Measurements from ENCODE around the gene ATP2B2.
"Not testable (repeated sequence)": the region's sequence is repeated elsewhere in the genome, so short reads cannot be mapped to it uniquely, and the experiment has no call there.

The ATP2B2 gene

DNA sequence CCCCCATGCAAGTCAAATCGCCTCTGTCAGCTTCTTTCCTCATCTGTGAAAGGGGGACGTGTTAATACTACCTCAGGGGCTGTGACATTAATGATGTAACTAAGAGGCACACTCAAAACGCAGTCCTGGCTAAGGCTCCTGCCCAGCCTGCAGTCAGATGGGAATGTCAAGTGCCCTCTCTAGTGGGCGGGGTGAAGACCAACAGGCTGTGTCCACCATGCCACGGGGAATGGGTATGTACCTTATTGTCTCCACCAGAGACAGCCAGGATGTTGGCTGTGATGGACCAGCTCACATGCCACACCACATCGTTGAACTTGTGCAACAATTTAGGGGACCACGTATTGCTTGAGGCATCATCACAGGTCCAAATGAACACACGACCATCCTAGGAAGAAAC lies 201.6 kb downstream of the ATP2B2 start:
- no peak overlapping the region for H2BK120ac ChIP-seq (ENCODE audit: low read depth, low read length)
- H4K5ac ChIP-seq (ENCODE audit: low read length): no peak overlapping the region
- no peak overlapping the region for H3K18ac ChIP-seq (ENCODE audit: low read length)
- no peak overlapping the region for H3K56ac ChIP-seq (ENCODE audit: low read length)
- H4K8ac ChIP-seq (ENCODE audit: low read depth, low read length): no peak overlapping the region
- no peak overlapping the region for H3K4me2 ChIP-seq (ENCODE audit: low read length)
- H3K4me3 ChIP-seq (ENCODE audit: low read length): no peak overlapping the region
- H3K79me2 ChIP-seq (ENCODE audit: control insufficient read depth, insufficient read depth, low read length): no peaks in the 10 kb centered on the region
- no peaks in the 10 kb centered on the region for H3K27me3 ChIP-seq (ENCODE audit: insufficient read depth, low read length, poor library complexity)
- no peaks in the 10 kb centered on the region for H3K4me1 ChIP-seq (ENCODE audit: control insufficient read depth, low read depth, low read length)
- no peak overlapping the region for H2AK5ac ChIP-seq (ENCODE audit: low read length)
- no peak overlapping the region for H3K9ac ChIP-seq (ENCODE audit: low read length)
- H3K79me1 ChIP-seq (ENCODE audit: low read length): no peaks in the 10 kb centered on the region
- no peak overlapping the region for H3K4ac ChIP-seq (ENCODE audit: low read depth, low read length)
- peak; percentile 15 for DNase-seq
- H3K23ac ChIP-seq (ENCODE audit: low read length): no peak overlapping the region
- H2BK15ac ChIP-seq (replicated peaks; ENCODE audit: low read depth): no peak overlapping the region
- no peak overlapping the region for H2BK5ac ChIP-seq (ENCODE audit: low read length)
- peaks cover 23% of the 10 kb centered on the region for H3K36me3 ChIP-seq (ENCODE audit: control insufficient read depth, insufficient read depth, low read length)
- no peak overlapping the region for H3K27ac ChIP-seq (ENCODE audit: low read depth, low read length)
- no CpG with 5 or more reads among the region's 8 CpGs for WGBS (ENCODE audit: extremely low coverage, insufficient coverage, low lambda C conversion rate)

DNA sequence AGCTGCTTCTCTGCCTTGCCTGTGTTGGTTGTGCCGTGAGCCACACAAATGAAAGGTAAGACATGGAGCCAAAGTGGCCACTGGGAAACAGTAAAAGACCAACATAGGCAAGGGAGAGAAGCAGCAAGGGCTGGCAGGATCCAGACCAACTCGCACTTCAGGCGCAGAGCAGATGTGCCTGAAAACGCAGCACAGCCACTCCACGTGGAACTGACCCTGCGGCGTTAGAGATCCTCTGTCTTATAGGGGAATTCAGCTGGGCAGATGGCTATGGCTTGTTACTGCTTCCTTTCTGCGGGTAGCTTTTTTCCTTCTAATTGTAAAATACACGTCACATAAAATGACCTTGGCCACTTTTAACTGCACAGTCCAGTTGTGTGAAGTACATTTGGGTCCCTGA lies 202.3 kb downstream of the ATP2B2 start:
- no peak overlapping the region for H2BK5ac ChIP-seq (ENCODE audit: low read length)
- peaks cover 23% of the 10 kb centered on the region for H3K36me3 ChIP-seq (ENCODE audit: control insufficient read depth, insufficient read depth, low read length)
- H3K4me2 ChIP-seq (ENCODE audit: low read length): no peak overlapping the region
- H3K23ac ChIP-seq (ENCODE audit: low read length): no peak overlapping the region
- H3K4ac ChIP-seq (ENCODE audit: low read depth, low read length): no peak overlapping the region
- no peak overlapping the region for H4K5ac ChIP-seq (ENCODE audit: low read length)
- no peak overlapping the region for H3K9ac ChIP-seq (ENCODE audit: low read length)
- no peak for DNase-seq
- H3K27me3 ChIP-seq (ENCODE audit: insufficient read depth, low read length, poor library complexity): no peaks in the 10 kb centered on the region
- H2BK15ac ChIP-seq (replicated peaks; ENCODE audit: low read depth): no peak overlapping the region
- no peak overlapping the region for H2AK5ac ChIP-seq (ENCODE audit: low read length)
- no peak overlapping the region for H3K18ac ChIP-seq (ENCODE audit: low read length)
- H4K8ac ChIP-seq (ENCODE audit: low read depth, low read length): no peak overlapping the region
- H3K56ac ChIP-seq (ENCODE audit: low read length): no peak overlapping the region
- H3K27ac ChIP-seq (ENCODE audit: low read depth, low read length): no peak overlapping the region
- no peaks in the 10 kb centered on the region for H3K79me1 ChIP-seq (ENCODE audit: low read length)
- H3K4me1 ChIP-seq (ENCODE audit: control insufficient read depth, low read depth, low read length): no peaks in the 10 kb centered on the region
- WGBS (ENCODE audit: extremely low coverage, insufficient coverage, low lambda C conversion rate): no CpG with 5 or more reads among the region's 9 CpGs
- H3K4me3 ChIP-seq (ENCODE audit: low read length): no peak overlapping the region
- H3K79me2 ChIP-seq (ENCODE audit: control insufficient read depth, insufficient read depth, low read length): no peaks in the 10 kb centered on the region
- no peak overlapping the region for H2BK120ac ChIP-seq (ENCODE audit: low read depth, low read length)

- Histone ChIP-seq H3K27me3 (ENCODE audit: insufficient read depth, low read length, poor library complexity) (no peaks in the 10 kb centered on the region), H3K18ac (ENCODE audit: low read length) (no peak overlapping the region), H3K79me1 (ENCODE audit: low read length) (no peaks in the 10 kb centered on the region), H3K56ac (ENCODE audit: low read length) (no peak overlapping the region), H3K27ac (ENCODE audit: low read depth, low read length) (no peak overlapping the region), H2AK5ac (ENCODE audit: low read length) (no peak overlapping the region), H3K9ac (ENCODE audit: low read length) (no peak overlapping the region), H4K8ac (ENCODE audit: low read depth, low read length) (no peak overlapping the region), H2BK5ac (ENCODE audit: low read length) (no peak overlapping the region), H2BK15ac (replicated peaks; ENCODE audit: low read depth) (no peak overlapping the region), H3K4me1 (ENCODE audit: control insufficient read depth, low read depth, low read length) (no peaks in the 10 kb centered on the region), H3K36me3 (ENCODE audit: control insufficient read depth, insufficient read depth, low read length) (peaks cover 18% of the 10 kb centered on the region), H3K4me3 (ENCODE audit: low read length) (no peak overlapping the region), H3K4ac (ENCODE audit: low read depth, low read length) (no peak overlapping the region), H3K23ac (ENCODE audit: low read length) (no peak overlapping the region), H3K4me2 (ENCODE audit: low read length) (no peak overlapping the region), H3K79me2 (ENCODE audit: control insufficient read depth, insufficient read depth, low read length) (no peaks in the 10 kb centered on the region), H4K5ac (ENCODE audit: low read length) (no peak overlapping the region), H2BK120ac (ENCODE audit: low read depth, low read length) (no peak overlapping the region)
- no CpG with 5 or more reads among the region's 9 CpGs for WGBS (ENCODE audit: extremely low coverage, insufficient coverage, low lambda C conversion rate)
- DNase-seq: no peak
Observed at GRCh38 chr3:10300087-10300486, 205.3 kb downstream of the ATP2B2 start.

- H3K79me1 ChIP-seq (ENCODE audit: low read length): no peaks in the 10 kb centered on the region
- H3K27me3 ChIP-seq (ENCODE audit: insufficient read depth, low read length, poor library complexity): no peaks in the 10 kb centered on the region
- H3K4me2 ChIP-seq (ENCODE audit: low read length): no peak overlapping the region
- H3K27ac ChIP-seq (ENCODE audit: low read depth, low read length): no peak overlapping the region
- peaks cover 14% of the 10 kb centered on the region for H3K36me3 ChIP-seq (ENCODE audit: control insufficient read depth, insufficient read depth, low read length)
- H3K79me2 ChIP-seq (ENCODE audit: control insufficient read depth, insufficient read depth, low read length): no peaks in the 10 kb centered on the region
- WGBS (ENCODE audit: extremely low coverage, insufficient coverage, low lambda C conversion rate): no CpG with 5 or more reads among the region's 6 CpGs
- H3K9ac ChIP-seq (ENCODE audit: low read length): no peak overlapping the region
- H2BK15ac ChIP-seq (replicated peaks; ENCODE audit: low read depth): no peak overlapping the region
- H3K23ac ChIP-seq (ENCODE audit: low read length): no peak overlapping the region
- no peak overlapping the region for H4K5ac ChIP-seq (ENCODE audit: low read length)
- no peak overlapping the region for H2BK120ac ChIP-seq (ENCODE audit: low read depth, low read length)
- no peak overlapping the region for H2AK5ac ChIP-seq (ENCODE audit: low read length)
- DNase-seq: no peak
- no peak overlapping the region for H3K4me3 ChIP-seq (ENCODE audit: low read length)
- no peak overlapping the region for H4K8ac ChIP-seq (ENCODE audit: low read depth, low read length)
- H3K4ac ChIP-seq (ENCODE audit: low read depth, low read length): no peak overlapping the region
- H2BK5ac ChIP-seq (ENCODE audit: low read length): no peak overlapping the region
- H3K4me1 ChIP-seq (ENCODE audit: control insufficient read depth, low read depth, low read length): no peaks in the 10 kb centered on the region
- H3K18ac ChIP-seq (ENCODE audit: low read length): no peak overlapping the region
- no peak overlapping the region for H3K56ac ChIP-seq (ENCODE audit: low read length)
Observed at GRCh38 chr3:10299679-10300078, 205.7 kb downstream of the ATP2B2 start.

DNA sequence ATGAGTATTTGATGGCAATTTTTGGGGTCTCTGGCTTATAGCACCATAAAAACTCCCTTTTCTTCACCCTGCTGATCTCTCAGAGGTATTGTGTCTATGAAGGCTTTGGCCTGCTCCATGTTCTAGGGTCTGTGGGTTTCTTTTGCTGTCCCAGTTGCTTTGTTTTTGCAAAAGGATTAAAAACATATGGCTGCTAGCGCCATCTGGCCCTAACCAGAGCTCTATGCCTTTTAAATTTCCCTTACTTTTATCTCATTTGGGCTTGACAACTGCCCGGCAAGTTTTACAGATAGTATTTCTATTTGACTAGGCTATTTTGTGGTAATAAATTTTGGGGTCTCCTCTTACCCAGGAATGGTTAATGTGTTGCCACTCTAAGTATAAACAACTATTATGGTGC lies 206.2 kb downstream of the ATP2B2 start:
- Histone ChIP-seq H4K5ac (ENCODE audit: low read length) (no peak overlapping the region), H3K4me2 (ENCODE audit: low read length) (no peak overlapping the region), H4K8ac (ENCODE audit: low read depth, low read length) (no peak overlapping the region), H3K79me1 (ENCODE audit: low read length) (no peaks in the 10 kb centered on the region), H3K27ac (ENCODE audit: low read depth, low read length) (no peak overlapping the region), H2AK5ac (ENCODE audit: low read length) (no peak overlapping the region), H3K4me1 (ENCODE audit: control insufficient read depth, low read depth, low read length) (no peaks in the 10 kb centered on the region), H2BK15ac (replicated peaks; ENCODE audit: low read depth) (no peak overlapping the region), H3K4ac (ENCODE audit: low read depth, low read length) (no peak overlapping the region), H3K79me2 (ENCODE audit: control insufficient read depth, insufficient read depth, low read length) (no peaks in the 10 kb centered on the region), H3K27me3 (ENCODE audit: insufficient read depth, low read length, poor library complexity) (no peaks in the 10 kb centered on the region), H3K56ac (ENCODE audit: low read length) (no peak overlapping the region), H3K9ac (ENCODE audit: low read length) (no peak overlapping the region), H3K18ac (ENCODE audit: low read length) (no peak overlapping the region), H2BK120ac (ENCODE audit: low read depth, low read length) (no peak overlapping the region), H2BK5ac (ENCODE audit: low read length) (no peak overlapping the region), H3K23ac (ENCODE audit: low read length) (no peak overlapping the region), H3K36me3 (ENCODE audit: control insufficient read depth, insufficient read depth, low read length) (peaks cover 10% of the 10 kb centered on the region), H3K4me3 (ENCODE audit: low read length) (no peak overlapping the region)
- WGBS (ENCODE audit: extremely low coverage, insufficient coverage, low lambda C conversion rate): no CpG with 5 or more reads among the region's 2 CpGs
- DNase-seq: no peak

DNA sequence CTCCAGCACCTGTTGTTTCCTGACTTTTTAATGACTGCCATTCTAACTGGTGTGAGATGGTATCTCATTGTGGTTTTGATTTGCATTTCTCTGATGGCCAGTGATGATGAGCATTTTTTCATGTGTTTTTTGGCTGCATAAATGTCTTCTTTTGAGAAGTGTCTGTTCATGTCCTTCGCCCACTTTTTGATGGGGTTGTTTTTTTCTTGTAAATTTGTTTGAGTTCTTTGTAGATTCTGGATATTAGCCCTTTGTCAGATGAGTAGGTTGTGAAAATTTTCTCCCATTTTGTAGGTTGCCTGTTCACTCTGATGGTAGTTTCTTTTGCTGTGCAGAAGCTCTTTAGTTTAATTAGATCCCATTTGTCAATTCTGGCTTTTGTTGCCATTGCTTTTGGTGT lies 207.3 kb downstream of the ATP2B2 start:
- not testable (repeated sequence) for H3K36me3 ChIP-seq (ENCODE audit: control insufficient read depth, insufficient read depth, low read length); H3K56ac ChIP-seq (ENCODE audit: low read length); H2BK5ac ChIP-seq (ENCODE audit: low read length); H2AK5ac ChIP-seq (ENCODE audit: low read length); H3K4me1 ChIP-seq (ENCODE audit: control insufficient read depth, low read depth, low read length); H2BK120ac ChIP-seq (ENCODE audit: low read depth, low read length); H4K5ac ChIP-seq (ENCODE audit: low read length); H4K8ac ChIP-seq (ENCODE audit: low read depth, low read length); H3K79me2 ChIP-seq (ENCODE audit: control insufficient read depth, insufficient read depth, low read length); H3K4me3 ChIP-seq (ENCODE audit: low read length); H3K27ac ChIP-seq (ENCODE audit: low read depth, low read length); H3K79me1 ChIP-seq (ENCODE audit: low read length); DNase-seq; H2BK15ac ChIP-seq (replicated peaks; ENCODE audit: low read depth); H3K23ac ChIP-seq (ENCODE audit: low read length); H3K27me3 ChIP-seq (ENCODE audit: insufficient read depth, low read length, poor library complexity); H3K4ac ChIP-seq (ENCODE audit: low read depth, low read length); H3K9ac ChIP-seq (ENCODE audit: low read length); H3K4me2 ChIP-seq (ENCODE audit: low read length); H3K18ac ChIP-seq (ENCODE audit: low read length)
- no CpG with 5 or more reads among the region's 1 CpG for WGBS (ENCODE audit: extremely low coverage, insufficient coverage, low lambda C conversion rate)

All from mesendoderm (in vitro differentiated cells).